Measurements from ENCODE around the gene SIPA1L3. TPM values are rescaled to one million over a fixed set of nuclear protein-coding genes. Genes with fewer than 3 reads are reported as not detected.
A peak's percentile ranks its signal among the peaks of the same experiment; 100 is the strongest.

The SIPA1L3 gene
- total RNA-seq, 6 experiments from 2014 or later: 9.1 to 20.4 (median 14.9) TPM

- Histone ChIP-seq H3K4me3 (no peak overlapping the region), H3K27me3 (no peaks in the 10 kb centered on the region), H3K9me3 (no peaks in the 10 kb centered on the region), H3K4me1 (no peaks in the 10 kb centered on the region), H3K36me3 (no peaks in the 10 kb centered on the region), H3K27ac (no peak overlapping the region)
- intact Hi-C loops (cut with DNase I): no loop called here
- TF ChIP-seq CTCF (IDR thresholded peaks at IDR 0.05) (no peak), POLR2A (IDR thresholded peaks at IDR 0.05) (no peak)
- peak in 2 of 3 donors; percentile 55 to 62 for DNase-seq
- WGBS (ENCODE audit: insufficient coverage, low coverage, low lambda C conversion rate, missing lambda C conversion rate): 80% methylated on average over 2 of the region's 10 CpGs
- peak; percentile 82 to 92 (median 88) for ATAC-seq
These were observed 151.1 kb downstream of the SIPA1L3 start for GRCh38 chr19:38057959-38058690.

DNA sequence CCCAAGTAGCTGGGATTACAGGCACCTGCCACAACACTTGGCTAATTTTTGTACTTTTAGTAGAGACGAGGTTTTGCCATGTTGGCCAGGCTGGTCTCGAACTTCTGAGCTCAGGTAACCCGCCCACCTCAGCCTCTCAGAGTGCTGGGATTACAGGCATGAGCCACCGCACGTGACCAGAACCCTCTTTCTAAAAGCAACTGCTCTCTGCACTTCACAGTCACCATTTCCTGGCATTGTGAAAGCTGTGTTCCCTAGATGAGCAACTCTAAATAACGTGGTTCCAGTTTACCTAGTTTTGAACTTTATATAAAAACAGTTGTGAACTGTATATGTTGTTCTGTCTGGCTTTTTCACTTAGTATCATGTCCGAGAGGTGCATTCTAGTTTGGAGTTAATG, 152.9 kb downstream of the SIPA1L3 start:
- Histone ChIP-seq H3K4me3 (no peak overlapping the region), H3K36me3 (no peaks in the 10 kb centered on the region), H3K27me3 (no peaks in the 10 kb centered on the region), H3K9me3 (no peaks in the 10 kb centered on the region), H3K4me1 (no peaks in the 10 kb centered on the region), H3K27ac (no peak overlapping the region)
- no peak for TF ChIP-seq CTCF (IDR thresholded peaks at IDR 0.05)
- no peak for TF ChIP-seq POLR2A (IDR thresholded peaks at IDR 0.05)
- WGBS (ENCODE audit: insufficient coverage, low coverage, low lambda C conversion rate, missing lambda C conversion rate): 53% methylated on average over 2 of the region's 7 CpGs
- peak in 1 of 4 donors; percentile 19 for ATAC-seq
- no peak for DNase-seq
- intact Hi-C loops (cut with DNase I): no loop called here

GRCh38 chr19:38060331-38060730, 153.3 kb downstream of the SIPA1L3 start:
- DNase-seq (no peak), ATAC-seq (no peak)
- H3K27me3 ChIP-seq: no peaks in the 10 kb centered on the region
- no peak overlapping the region for H3K4me3 ChIP-seq
- no peak overlapping the region for H3K27ac ChIP-seq
- TF ChIP-seq POLR2A (IDR thresholded peaks at IDR 0.05): no peak
- no peak for TF ChIP-seq CTCF (IDR thresholded peaks at IDR 0.05)
- no peaks in the 10 kb centered on the region for H3K4me1 ChIP-seq
- H3K9me3 ChIP-seq: no peaks in the 10 kb centered on the region
- H3K36me3 ChIP-seq: no peaks in the 10 kb centered on the region
- 88% methylated on average over 6 of the region's 7 CpGs for WGBS (ENCODE audit: insufficient coverage, low coverage, low lambda C conversion rate, missing lambda C conversion rate)
- intact Hi-C loops (cut with DNase I): no loop called here

DNA sequence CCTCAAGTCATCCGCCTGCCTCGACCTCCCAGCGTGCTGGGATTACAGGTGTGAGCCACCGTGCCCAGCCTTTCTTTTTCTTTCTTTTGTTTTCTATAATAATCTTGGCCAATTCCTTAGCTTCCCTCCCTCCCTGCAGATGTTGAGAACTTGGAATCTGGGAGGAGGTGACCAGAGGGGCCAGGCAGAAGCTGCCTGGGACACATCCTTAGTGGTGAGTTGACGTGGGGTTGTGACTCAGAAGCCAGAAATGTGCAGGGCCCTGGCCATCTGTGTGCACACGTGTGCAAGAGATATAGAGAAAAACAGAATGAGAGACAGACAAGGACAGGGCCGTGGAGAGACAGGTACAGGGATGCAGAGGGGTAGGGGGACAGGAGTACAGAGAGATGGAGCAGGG, 154.3 kb downstream of the SIPA1L3 start:
- TF ChIP-seq CTCF (IDR thresholded peaks at IDR 0.05): no peak
- no peak for TF ChIP-seq POLR2A (IDR thresholded peaks at IDR 0.05)
- 89% methylated on average over 3 of the region's 7 CpGs for WGBS (ENCODE audit: insufficient coverage, low coverage, low lambda C conversion rate, missing lambda C conversion rate)
- H3K9me3 ChIP-seq: no peaks in the 10 kb centered on the region
- no peaks in the 10 kb centered on the region for H3K36me3 ChIP-seq
- no peak for ATAC-seq
- intact Hi-C loops (cut with DNase I): no loop called here
- no peak overlapping the region for H3K27ac ChIP-seq
- H3K4me1 ChIP-seq: no peaks in the 10 kb centered on the region
- no peak overlapping the region for H3K4me3 ChIP-seq
- no peaks in the 10 kb centered on the region for H3K27me3 ChIP-seq
- DNase-seq: no peak
